ENCODE measurements around the gene PRKCA.
"Not testable (repeated sequence)": the region's sequence is repeated elsewhere in the genome, so short reads cannot be mapped to it uniquely, and the experiment has no call there.

Gene PRKCA

DNA sequence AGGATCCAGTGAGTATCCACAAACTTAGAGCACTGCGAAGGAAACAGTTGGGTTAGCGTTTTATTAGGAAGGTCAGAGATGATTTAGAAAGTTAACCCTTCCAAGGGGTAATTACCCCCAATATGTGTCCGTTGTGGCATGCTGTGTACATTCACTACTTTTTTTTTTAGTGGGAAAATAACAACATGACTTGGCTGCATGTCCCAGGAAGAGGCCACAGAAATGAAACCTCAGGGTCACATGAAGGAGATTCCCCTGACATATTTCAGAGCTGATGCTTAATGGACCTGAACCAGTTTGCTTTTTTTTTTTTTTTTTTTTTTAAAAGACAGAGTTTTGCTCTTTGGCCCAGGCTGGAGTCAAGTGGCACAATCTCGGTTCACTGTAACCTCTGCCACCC is 167.5 kb downstream of the PRKCA start:
- no peak for DNase-seq

DNA sequence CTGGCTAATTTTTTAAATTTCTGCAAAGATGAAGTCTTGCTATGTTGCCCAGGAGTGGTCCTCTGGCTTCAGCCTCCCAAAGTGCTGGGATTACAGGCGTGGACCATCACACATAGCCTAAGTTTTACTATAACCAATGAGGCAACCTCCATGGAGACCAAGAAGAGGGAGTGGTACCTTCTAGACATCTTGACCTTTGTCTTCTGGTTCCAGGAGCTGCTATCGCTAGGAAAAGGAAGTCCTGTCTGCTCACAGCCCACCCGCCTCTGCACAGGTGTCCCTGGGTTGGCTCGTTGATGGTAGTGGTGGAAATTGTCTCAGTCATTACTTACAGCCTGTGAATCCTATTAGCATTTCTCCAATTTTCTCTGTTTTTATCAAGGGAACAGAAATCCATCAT is 169.7 kb downstream of the PRKCA start:
- DNase-seq: no peak

DNA sequence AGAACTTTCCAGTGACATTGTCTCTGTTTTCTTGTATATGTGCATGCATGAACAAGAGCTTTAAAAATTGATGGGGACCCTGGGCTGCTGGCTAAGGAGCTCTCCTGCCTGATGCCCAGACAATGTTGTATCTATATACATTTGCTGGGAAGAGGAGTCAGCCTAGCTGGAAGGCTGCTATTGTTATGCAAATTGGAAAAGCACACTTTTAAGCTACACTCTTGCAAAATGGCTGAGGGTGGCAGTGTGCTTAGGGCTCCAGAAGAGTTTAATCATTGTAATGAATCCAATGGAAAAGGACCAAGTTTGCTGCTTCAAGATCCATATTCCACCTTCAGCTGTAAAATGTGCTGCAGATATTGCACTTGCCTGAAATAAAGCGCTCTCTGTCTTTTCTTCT is 171.8 kb downstream of the PRKCA start:
- DNase-seq: no peak

DNA sequence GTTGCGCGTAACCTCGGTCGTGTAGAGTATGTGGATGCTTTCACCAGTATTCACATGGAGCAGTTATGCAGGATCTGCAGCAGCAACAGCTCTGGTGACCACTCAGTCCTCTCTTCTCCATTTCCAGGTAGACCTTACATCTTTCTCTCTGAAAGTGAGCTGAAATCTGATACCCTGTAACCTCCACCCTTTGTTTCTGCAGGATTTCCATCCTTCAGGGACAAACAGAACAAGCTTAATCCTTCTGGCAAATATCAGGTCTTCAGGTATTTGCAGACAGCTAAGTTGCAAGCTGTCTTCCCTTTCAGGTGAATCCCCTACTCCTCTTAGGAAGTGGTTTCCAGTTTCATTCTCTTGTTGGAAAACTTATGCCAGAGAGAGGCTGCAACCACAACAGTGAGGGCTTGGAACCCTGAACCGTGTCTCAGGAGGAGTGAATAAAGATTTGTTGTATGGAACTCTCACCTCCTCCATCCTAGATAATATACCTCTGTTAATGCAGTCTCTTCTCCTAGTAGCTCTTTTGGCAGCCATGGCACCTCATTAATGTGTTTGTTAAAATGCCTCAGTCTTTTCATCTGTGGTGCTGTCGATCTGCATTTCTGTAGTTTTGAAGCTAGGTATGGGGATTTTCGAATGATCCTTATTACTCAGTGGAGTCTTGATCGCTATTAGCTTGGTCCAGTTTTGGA is 172.5 kb downstream of the PRKCA start:
- no peak for DNase-seq

DNA sequence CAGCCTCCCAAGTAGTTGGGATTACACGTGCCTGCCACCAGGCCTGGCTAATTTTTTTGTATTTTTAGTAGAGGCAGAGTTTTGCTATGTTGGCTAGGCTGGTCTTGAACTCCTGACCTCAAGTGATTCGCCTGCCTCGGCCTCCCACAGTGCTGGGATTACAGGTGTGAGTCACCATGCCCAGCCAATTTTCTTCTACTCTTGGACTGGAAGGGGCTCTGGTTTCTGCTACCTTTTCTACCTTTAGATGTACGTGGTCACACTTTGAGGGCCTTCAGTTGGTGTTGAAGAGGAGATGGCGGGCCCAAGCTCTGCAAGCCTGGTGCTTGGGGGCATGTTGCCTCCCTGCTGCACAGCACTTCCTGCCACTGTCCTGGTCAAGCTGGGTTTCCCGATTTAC is 173.6 kb downstream of the PRKCA start:
- DNase-seq: no peak

DNA sequence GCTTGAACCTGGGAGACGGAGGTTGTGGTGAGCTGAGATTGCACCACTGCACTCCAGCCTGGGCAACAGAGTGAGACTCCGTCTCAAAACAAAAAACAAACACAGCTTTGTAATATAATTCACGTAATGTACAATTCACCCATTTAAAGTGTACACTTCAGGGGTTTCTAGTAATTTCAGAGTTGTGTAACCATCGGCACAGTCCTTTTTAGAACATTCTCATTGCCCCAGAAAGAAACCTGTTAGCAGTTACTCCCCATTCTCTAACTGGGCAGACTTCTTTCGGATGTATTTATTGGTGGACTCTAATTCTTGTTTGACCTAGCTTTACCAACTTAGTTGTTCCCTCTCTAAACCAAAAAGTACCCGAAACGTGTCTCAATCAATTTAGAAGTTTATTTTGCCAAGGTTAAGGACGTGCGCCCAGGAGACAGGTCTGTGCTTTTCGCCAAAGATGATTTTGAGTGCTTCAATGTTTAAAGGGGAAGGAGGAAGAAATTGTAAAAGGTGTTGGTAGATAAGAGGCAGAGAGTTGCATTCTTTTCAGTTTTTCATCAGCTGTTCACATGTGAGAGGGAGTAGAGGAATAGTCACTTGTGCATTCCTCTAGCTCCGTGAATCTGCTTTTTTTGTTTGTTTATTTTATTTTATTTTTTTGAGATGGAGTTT is 175.3 kb downstream of the PRKCA start:
- DNase-seq: no peak

DNA sequence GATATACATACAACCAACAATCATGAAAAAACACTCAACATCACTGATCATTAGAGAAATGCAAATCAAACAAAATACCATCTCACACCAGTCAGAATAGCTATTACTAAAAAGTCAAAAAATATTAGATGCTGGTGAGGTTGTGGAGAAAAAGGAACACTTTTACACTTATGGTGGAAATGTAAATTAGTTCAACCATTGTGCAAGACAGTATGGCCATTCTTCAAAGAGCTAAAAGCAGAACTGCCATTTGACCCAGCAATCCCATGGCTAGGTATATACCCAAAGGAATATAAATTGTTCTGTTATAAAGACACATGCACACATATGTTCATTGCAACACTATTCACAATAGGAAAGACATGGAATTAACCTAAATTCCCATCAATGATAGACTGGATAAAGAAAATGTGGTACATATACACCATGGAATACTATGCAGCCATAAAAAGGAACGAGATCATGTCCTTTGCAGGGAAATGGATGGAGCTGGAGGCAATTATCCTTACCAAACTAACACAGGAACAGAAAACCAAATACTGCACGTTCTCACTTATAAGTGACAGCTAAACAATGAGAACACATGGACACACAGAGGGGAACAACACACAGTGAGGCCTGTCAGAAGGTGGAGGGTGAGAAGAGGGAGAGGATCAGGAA is 176.9 kb downstream of the PRKCA start:
- not testable (repeated sequence) for DNase-seq

DNA sequence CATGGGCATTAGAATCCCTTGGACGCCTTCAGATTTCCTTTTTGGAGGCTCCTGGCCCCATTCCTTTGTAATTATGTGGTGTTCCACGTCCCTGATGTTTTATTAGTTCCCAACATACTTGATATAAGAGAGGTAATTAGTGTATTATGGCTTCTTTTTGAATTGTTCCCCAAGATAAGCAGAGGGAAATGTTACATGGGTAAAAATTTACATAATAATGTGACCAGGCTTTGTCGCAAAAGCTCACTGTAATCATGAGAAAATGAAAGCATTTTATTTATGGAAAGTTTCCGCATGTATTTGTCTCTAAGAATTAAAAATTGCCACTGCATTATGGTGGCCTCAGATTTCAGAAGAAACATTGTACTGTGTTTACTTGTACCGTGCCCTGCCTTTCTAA is 177.8 kb downstream of the PRKCA start:
- no peak for DNase-seq

DNA sequence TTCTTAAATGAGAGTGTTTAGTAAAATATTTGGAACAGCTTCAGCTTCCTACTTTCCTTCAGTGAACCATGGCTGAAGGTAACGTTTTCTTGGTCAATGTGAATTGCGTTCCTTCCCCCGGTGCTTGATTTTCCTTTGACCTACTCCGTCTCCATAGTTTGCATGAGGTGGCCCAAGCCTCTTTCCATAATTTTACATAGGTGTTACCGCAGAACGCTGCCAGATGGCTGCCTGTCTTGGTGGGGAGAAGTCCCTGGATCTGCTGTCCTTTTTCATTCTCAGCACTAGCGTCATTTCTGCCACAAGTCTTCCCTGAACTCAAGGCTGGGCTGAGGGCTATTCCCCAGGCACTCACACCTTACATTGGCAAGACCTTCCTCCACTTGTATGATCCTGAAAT is 178.4 kb downstream of the PRKCA start:
- DNase-seq: no peak

DNA sequence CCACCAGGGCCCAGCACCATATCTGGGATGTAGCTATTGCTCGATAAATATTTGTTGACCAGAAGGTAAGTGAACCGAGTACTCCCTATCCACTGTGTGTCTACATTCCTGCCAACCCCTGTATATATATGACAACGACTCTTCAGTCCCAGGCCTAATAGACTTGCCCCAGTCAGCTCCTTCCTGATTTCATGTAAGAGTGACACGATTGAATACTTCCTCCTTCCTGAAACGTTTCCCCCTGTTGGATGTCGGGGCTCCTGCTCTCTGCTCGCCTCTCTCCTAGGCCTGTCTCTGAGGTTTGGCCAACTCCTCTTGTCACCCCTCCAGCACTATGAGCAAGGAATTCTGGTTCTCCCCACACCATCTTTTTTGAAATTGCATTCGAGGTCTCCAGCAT is 178.9 kb downstream of the PRKCA start:
- no peak for DNase-seq

DNA sequence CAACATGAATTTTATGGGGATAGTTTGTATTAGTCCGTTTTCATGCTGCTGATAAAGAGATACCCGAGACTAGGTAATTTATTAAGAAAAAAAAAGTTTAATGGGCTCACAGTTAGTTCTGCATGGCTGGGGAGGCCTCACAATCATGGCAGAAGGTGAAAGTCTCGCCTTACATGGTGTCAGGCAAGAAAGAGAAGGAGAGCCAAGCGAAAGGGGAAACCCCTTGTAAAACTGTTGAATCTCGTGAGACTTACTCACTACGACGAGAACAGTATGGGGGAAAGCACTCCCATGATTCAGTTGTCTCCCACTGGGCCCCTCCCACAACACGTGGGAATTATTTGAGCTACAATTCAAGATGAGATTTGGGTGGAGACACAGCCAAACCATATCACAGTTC is 181.5 kb downstream of the PRKCA start:
- no peak for DNase-seq

DNA sequence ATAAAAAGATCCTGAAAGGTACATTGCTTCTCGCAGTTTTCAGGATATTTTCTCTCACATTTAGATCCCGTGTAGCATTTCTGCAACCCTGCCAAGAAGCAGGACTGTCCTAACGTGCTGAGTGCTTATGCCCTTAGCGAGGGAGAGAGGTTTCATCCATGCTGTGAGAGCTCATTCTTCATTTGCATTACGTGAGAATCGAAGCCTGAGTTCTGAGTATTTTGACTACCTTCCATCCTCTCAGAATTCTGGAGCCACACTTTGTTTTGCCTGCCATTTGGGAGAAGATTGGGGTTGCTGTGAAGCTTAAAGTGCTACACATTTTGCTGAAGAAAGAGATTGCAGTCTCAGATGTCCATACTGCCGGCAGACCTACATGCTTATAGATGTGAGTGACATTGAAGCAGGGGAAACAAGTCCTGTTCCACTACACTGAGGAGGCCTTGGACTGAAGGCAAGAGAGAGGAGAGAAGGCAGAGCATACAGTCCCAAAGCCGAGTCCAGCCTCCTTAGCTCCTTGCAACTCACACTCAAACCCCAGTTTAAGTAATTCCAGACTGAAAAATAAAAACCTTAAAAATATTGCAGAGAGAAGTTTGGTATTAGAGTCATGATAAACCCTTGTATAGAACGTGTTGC is 183.0 kb downstream of the PRKCA start:
- DNase-seq: no peak

DNA sequence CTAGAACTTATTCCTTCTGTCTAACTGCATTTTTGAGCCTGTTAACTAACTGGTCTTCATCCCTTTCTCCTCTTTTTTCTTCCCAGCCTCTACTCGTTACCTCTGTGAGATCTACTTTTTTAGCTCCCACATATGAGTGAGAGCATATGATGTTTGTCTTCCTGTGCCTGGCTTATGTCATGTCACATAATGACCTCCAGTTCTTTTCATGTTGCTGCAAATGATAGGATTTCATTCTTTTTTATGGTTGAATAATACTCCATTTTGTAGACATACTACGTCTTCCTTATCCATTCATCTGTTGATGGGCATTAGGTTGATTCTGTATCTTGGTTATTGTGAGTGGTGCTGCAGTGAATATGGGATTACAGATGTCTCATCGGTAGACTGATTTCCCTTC is 184.7 kb downstream of the PRKCA start:
- DNase-seq: no peak

DNA sequence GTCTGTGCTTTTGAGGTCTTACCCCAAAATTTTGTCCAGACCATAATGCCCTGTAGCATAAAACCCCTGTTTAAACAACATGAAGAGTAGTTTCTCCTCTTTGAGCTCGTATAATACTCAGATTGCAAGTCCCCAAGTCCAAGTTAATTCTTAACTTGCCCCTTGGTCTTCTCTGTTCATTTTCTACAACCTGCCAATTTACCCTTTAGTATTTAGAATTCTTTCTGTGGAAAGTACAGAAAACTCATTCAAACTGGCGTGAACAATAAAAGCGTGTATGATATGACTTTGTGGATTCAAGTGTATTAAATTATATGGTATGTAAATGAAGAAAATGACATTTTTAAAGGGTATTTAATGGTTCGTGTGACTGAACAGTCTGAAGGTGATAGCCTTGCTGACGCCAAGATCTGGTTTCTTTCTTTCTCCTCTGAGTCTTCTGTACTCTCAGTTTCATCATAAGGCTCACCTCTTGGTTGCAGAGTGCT is 185.6 kb downstream of the PRKCA start:
- no peak for DNase-seq

DNA sequence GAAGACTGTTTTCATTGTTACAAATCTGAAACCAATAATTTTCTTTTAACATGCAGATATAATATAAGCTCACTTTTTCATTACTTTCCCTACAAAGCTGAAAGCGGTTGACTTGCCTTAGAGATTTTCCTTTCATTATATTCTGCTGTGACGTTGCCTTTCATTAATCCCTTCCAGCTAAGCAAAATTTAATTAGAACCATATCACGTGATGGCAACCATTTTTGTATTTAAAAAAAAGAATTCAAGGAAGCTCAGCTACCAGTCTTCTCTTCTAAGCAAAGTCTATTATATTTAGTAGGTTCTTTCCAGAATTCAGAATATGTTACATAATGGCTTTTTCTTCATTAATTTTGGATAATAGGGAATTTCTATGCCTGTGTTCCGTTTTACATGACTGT is 186.5 kb downstream of the PRKCA start:
- no peak for DNase-seq

DNA sequence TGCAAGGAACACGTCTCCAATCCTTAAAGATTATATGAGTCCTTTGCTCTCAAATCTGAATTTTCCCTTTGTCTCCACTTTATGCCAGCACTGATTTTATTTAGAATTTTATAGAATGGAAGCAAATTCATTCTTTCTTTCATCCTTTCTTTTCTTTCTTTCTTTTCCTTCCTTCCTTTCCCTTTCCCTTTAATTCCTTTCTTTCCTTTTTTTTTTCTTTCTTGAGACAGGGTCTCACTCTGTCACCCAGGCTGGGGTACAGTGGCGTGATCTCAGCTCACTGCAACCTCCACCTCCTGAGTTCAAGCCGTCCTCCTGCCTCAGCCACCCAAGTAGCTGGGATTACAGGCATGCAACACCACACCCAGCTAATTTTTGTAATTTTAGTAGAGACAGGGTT is 187.2 kb downstream of the PRKCA start:
- DNase-seq: not testable (repeated sequence)

DNA sequence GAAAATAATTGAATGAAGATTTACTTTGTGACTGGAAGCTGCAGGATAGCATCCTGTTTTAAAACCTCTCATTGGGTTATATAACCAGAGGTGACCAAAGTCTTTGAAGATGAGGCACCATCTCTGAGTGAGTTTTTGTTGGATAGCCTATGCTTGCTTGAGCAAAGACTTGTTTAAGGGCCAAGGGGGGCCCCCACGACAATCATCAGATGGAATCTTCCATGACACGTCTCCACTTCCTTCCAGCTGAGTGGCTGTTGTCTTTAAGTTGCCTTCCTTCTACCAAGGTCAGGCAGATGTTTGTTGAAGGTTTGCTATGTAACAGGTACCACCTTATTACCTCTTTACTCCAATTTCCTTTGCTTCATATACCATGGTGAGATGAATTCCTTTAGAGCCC is 188.8 kb downstream of the PRKCA start:
- no peak for DNase-seq

DNA sequence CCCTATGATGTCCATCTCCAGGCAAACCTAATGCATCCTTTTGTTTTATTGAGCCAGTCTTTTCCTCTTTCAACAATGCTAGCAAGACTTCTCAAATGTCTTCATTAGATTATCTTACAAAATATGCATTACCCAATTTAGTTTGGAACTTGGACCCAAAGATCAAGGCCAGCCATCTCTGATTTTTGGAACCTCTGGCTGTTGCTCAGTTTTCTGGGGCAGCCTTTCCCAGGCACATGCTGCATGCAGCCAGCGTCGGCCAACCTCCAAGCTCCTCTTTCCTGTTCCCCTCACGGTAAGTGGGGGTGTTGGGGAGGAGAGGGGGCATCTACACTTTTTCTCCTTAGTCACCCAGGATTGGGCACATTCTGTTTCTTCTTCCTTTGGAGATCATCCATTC is 189.3 kb downstream of the PRKCA start:
- no peak for DNase-seq

DNA sequence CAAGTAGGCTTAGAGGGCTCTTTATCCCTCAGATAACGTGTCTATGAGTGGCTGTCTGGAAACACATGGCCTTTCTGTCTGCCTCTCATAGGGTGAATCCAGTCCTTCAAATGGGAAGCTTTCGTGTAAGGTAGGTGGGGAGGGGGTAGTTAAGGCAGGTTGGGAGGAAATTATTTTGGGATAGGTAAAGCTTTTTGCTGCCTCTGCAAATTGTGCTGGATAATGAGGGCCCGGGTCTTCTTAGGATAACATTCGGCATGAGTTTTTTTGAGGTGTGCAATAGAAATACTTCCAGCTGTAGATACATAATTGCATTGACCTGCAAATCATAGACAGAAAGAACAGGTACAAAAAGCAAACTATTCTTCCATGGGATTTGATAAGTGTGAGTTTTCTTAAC is 189.7 kb downstream of the PRKCA start:
- DNase-seq: no peak

DNA sequence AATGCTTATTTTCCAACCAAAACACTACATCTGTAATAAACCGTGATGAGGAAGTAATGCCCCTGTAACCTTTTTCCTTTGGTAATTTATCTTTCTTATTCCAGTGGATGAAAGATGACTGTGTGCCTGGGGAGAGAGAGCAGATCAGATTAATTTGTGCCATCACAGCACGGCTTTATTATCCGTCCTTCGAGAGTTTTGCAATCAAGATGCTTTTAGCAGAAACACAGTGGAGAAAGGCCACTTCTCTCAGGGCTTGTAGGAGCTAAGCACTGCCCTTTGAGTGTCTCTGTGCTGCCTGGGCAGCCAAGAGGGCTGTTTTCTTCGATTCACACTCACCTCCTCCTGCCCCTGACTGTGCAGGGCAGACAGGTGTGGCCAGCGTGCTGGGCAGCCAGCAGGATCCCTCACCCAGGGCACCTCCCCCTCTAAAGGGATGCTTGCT is 190.2 kb downstream of the PRKCA start:
- DNase-seq: peak; percentile 38

DNA sequence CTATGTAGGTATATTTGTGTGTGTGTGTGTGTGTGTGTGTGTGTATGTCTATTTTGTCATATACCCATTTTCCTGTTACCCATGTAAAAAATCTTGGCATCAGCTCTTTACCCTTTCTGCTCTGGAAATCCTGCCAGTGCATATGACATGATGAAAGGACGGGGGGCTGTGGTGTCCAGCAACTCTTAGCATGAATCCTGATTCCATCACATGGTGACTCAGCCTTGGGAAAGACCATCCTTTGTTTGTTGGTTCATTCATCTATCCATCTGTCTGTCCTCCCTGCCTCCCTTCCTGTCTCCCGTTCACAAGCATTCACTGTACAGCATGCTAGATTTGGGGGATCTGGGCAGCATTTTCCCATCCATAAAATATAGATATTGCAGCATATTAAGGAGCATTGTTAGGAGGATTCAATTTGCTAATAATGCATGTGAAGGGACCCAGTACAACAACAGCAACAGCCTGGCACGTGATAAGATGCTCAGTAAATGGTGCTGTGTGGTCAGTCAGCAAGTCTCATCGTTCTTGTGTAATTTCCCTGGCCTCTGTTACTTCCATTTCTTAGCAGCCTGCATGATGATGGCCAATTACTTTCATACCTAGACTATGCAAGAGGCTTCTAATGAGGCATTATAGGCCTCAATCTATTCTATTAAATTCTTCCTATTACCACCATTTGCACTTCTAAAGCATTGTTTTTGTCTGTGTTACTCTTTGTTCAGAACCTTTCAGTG is 191.0 kb downstream of the PRKCA start:
- DNase-seq: no peak

DNA sequence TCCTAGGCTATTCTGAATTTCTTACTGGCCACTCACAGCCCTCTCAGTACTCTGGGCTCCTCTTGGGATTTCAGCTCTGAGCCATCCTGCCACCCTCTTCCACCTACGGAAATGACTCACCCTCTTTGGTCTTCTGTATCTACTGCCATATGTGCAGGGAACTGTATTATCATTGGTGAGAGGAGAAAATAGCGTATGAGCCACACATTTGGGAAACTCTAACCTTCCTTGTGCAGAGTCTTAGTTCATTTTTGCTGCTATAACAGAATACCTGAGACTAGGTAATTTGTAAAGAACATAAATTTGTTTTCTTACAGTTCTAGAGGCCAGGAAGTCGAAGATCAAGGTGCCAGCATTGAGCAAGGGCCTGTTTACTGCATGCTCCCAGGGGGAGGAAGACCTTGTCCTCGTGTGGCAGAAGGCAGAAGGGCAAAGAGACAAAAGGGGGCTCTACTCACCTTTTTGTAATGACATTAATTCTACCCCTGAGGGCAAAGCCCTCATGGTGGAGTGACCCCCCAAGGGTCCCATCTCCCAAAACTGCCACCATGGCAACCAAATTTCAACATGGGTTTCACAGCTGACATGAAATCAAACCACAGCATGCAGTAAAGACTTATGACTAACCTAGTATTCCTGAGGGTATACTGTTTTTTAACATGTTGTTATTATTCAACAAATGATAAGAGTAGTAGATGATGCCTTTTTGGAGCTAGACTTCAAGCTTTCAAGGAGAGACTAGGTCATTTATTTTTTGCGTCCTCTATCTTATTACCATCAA is 191.8 kb downstream of the PRKCA start:
- no peak for DNase-seq

All from NCI-H510A (cell line).